ENCODE results near the gene ARRB1. TPM values are rescaled to one million over a fixed set of nuclear protein-coding genes. Genes with fewer than 3 reads are reported as not detected.

ARRB1 gene
- total RNA-seq, 1 donor from 2014 or later = 1.0 TPM

GRCh38 chr11:75338516-75339208 lies 12.8 kb downstream of the ARRB1 start:
- Histone ChIP-seq H3K79me2 (ENCODE audit: low read depth) (no peaks in the 10 kb centered on the region), H3F3A (ENCODE audit: low read depth) (peaks cover 15% of the 10 kb centered on the region), H4K20me1 (ENCODE audit: low read depth) (no peaks in the 10 kb centered on the region), H3K36me3 (no peaks in the 10 kb centered on the region), H3K27ac (no peak overlapping the region), H3K9ac (no peak overlapping the region), H2AFZ (replicated peaks) (no peak overlapping the region), H3K27me3 (no peaks in the 10 kb centered on the region), H3K4me2 (no peak overlapping the region), H3K9me3 (ENCODE audit: low read depth) (no peaks in the 10 kb centered on the region), H3K4me1 (peaks cover 21% of the 10 kb centered on the region), H3K4me3 (no peak overlapping the region)
- Mint-ChIP-seq H3K27ac (peak overlapping the region; percentile 29), H3K4me1 (peaks cover 51% of the 10 kb centered on the region), H3K36me3 (no peaks in the 10 kb centered on the region), H3K9me3 (no peaks in the 10 kb centered on the region), H3K4me3 (no peak overlapping the region), H3K27me3 (ENCODE audit: insufficient read depth, low read depth) (no peaks in the 10 kb centered on the region)
- no peak for DNase-seq (ENCODE audit: low spot score)
- TF ChIP-seq CTCF (IDR thresholded peaks at IDR 0.05) = no peak
- TF ChIP-seq EZH2 (IDR thresholded peaks at IDR 0.05) = no peak
- TF ChIP-seq EZH2phosphoT487 (IDR thresholded peaks at IDR 0.05) = no peak

- Mint-ChIP-seq H3K27ac (peak overlapping the region; percentile 82), H3K9me3 (no peaks in the 10 kb centered on the region), H3K36me3 (no peaks in the 10 kb centered on the region), H3K27me3 (ENCODE audit: insufficient read depth, low read depth) (peaks cover 3% of the 10 kb centered on the region), H3K4me1 (peaks cover 43% of the 10 kb centered on the region), H3K4me3 (no peak overlapping the region)
- H3K4me2 ChIP-seq = no peak overlapping the region
- H3K79me2 ChIP-seq (ENCODE audit: low read depth) = no peaks in the 10 kb centered on the region
- TF ChIP-seq EZH2phosphoT487 (IDR thresholded peaks at IDR 0.05) (no peak), CTCF (IDR thresholded peaks at IDR 0.05) (no peak), EZH2 (IDR thresholded peaks at IDR 0.05) (no peak)
- no peak overlapping the region for H3K27ac ChIP-seq
- no peak overlapping the region for H3K4me3 ChIP-seq
- no peaks in the 10 kb centered on the region for H3K27me3 ChIP-seq
- no peak for DNase-seq (ENCODE audit: low spot score)
- no peaks in the 10 kb centered on the region for H3K36me3 ChIP-seq
- H4K20me1 ChIP-seq (ENCODE audit: low read depth) = no peaks in the 10 kb centered on the region
- peaks cover 21% of the 10 kb centered on the region for H3K4me1 ChIP-seq
- no peak overlapping the region for H3K9ac ChIP-seq
- H2AFZ ChIP-seq (replicated peaks) = no peak overlapping the region
- H3K9me3 ChIP-seq (ENCODE audit: low read depth) = no peaks in the 10 kb centered on the region
- peaks cover 6% of the 10 kb centered on the region for H3F3A ChIP-seq (ENCODE audit: low read depth)
Measured at GRCh38 chr11:75337195-75337654, 14.2 kb downstream of the ARRB1 start.

- H3K79me2 ChIP-seq (ENCODE audit: low read depth) = no peaks in the 10 kb centered on the region
- Mint-ChIP-seq H3K4me1 (peaks cover 38% of the 10 kb centered on the region), H3K9me3 (peaks cover 5% of the 10 kb centered on the region), H3K4me3 (no peak overlapping the region), H3K36me3 (peaks cover 2% of the 10 kb centered on the region), H3K27me3 (ENCODE audit: insufficient read depth, low read depth) (peaks cover 3% of the 10 kb centered on the region), H3K27ac (no peak overlapping the region)
- no peak overlapping the region for H3K27ac ChIP-seq
- no peak overlapping the region for H3K9ac ChIP-seq
- no peaks in the 10 kb centered on the region for H4K20me1 ChIP-seq (ENCODE audit: low read depth)
- peak; percentile 41 for DNase-seq (ENCODE audit: low spot score)
- peak overlapping the region; percentile 9 for H3K4me2 ChIP-seq
- peaks cover 21% of the 10 kb centered on the region for H3K4me1 ChIP-seq
- H3F3A ChIP-seq (ENCODE audit: low read depth) = peaks cover 9% of the 10 kb centered on the region
- no peak overlapping the region for H3K4me3 ChIP-seq
- no peaks in the 10 kb centered on the region for H3K36me3 ChIP-seq
- peak overlapping the region; percentile 83 for H2AFZ ChIP-seq (replicated peaks)
- no peaks in the 10 kb centered on the region for H3K9me3 ChIP-seq (ENCODE audit: low read depth)
- TF ChIP-seq CTCF (IDR thresholded peaks at IDR 0.05) (no peak), EZH2phosphoT487 (IDR thresholded peaks at IDR 0.05) (no peak), EZH2 (IDR thresholded peaks at IDR 0.05) (no peak)
- no peaks in the 10 kb centered on the region for H3K27me3 ChIP-seq
Measured at GRCh38 chr11:75334976-75335375, 16.5 kb downstream of the ARRB1 start.

Data from neural progenitor cell (in vitro differentiated cells).